H9 (cell line): Measurements from ENCODE around the gene ATP1A4. TPM values are rescaled to one million over a fixed set of nuclear protein-coding genes. Genes with fewer than 3 reads are reported as not detected.

ENCODE experiments used
- DNase-seq: peaks from one replicate; pipeline ENCODE4 v3.0.0-alpha.2; 2017
- H2AFZ ChIP-seq: one replicate; pipeline ENCODE4 v1.6.1; 2013; ENCODE audit warnings: mild to moderate bottlenecking, low read length, control low read depth, moderate library complexity
- H2AK5ac ChIP-seq: 2 replicates; pipeline ENCODE4 v1.6.1; 2013; ENCODE audit warnings: low read length, control low read depth, mixed read lengths; ENCODE audit not compliant: insufficient read length
- H2BK120ac ChIP-seq: one replicate; pipeline ENCODE4 v1.6.1; 2013; ENCODE audit warnings: low read depth, mild to moderate bottlenecking, low read length, control low read depth, inconsistent platforms; ENCODE audit not compliant: poor library complexity, severe bottlenecking
- H2BK12ac ChIP-seq: 2 replicates; pipeline ENCODE4 v1.6.1; 2013; ENCODE audit warnings: low read length, control low read depth, mixed read lengths, low read depth; ENCODE audit not compliant: insufficient read length
- H2BK15ac ChIP-seq: 2 replicates; pipeline ENCODE4 v1.6.1; 2013; ENCODE audit warnings: low read depth, low read length, control low read depth
- H2BK20ac ChIP-seq: one replicate; pipeline ENCODE4 v1.6.1; 2013; ENCODE audit warnings: low read depth, mild to moderate bottlenecking, low read length, control low read depth, inconsistent platforms; ENCODE audit not compliant: poor library complexity, severe bottlenecking
- H2BK5ac ChIP-seq: 2 replicates; pipeline ENCODE4 v1.6.1; 2013; ENCODE audit warnings: low read length, control low read depth, mixed read lengths; ENCODE audit not compliant: insufficient read length
- H3K14ac ChIP-seq: 2 replicates; pipeline ENCODE4 v1.6.1; 2013; ENCODE audit warnings: low read length, control low read depth; ENCODE audit not compliant: insufficient read depth
- H3K18ac ChIP-seq: 2 replicates; pipeline ENCODE4 v1.6.1; 2013; ENCODE audit warnings: low read depth, mild to moderate bottlenecking, mixed read lengths, low read length, control low read depth; ENCODE audit not compliant: insufficient read length
- H3K23ac ChIP-seq: 2 replicates; pipeline ENCODE4 v1.6.1; 2013; ENCODE audit warnings: low read length, control low read depth, mixed read lengths, low read depth; ENCODE audit not compliant: insufficient read length
- H3K23me2 ChIP-seq: 2 replicates; pipeline ENCODE4 v1.6.1; 2013; ENCODE audit warnings: low read depth, mild to moderate bottlenecking, mixed read lengths, low read length, control low read depth; ENCODE audit not compliant: insufficient read length, poor library complexity, severe bottlenecking
- H3K27ac ChIP-seq: 2 replicates; pipeline ENCODE4 v1.5.1; 2013; ENCODE audit warnings: low read length, control low read depth, mixed read lengths, low read depth; ENCODE audit not compliant: insufficient read length
- H3K27me3 ChIP-seq: 2 replicates; pipeline ENCODE4 v1.6.1; 2013; ENCODE audit warnings: low read length, control low read depth, inconsistent platforms; ENCODE audit not compliant: insufficient read depth
- H3K4ac ChIP-seq: 2 replicates; pipeline ENCODE4 v1.6.1; 2013; ENCODE audit warnings: low read depth, mild to moderate bottlenecking, control low read depth, inconsistent platforms, low read length, moderate library complexity
- H3K4me1 ChIP-seq: 2 replicates; pipeline ENCODE4 v1.6.1; 2013; ENCODE audit warnings: low read length, control low read depth, inconsistent platforms; ENCODE audit not compliant: insufficient read depth
- H3K4me2 ChIP-seq: 2 replicates; pipeline ENCODE4 v1.6.1; 2013; ENCODE audit warnings: low read length, control low read depth, mixed read lengths; ENCODE audit not compliant: insufficient read length, insufficient read depth
- H3K56ac ChIP-seq: 2 replicates; pipeline ENCODE4 v1.6.1; 2013; ENCODE audit warnings: low read depth, mild to moderate bottlenecking, mixed read lengths, low read length, control low read depth; ENCODE audit not compliant: insufficient read length
- H3K79me1 ChIP-seq: 2 replicates; pipeline ENCODE4 v1.6.1; 2013; ENCODE audit warnings: low read depth, mild to moderate bottlenecking, moderate library complexity, low read length, control low read depth, inconsistent platforms; ENCODE audit not compliant: insufficient read depth, poor library complexity, severe bottlenecking
- H3K79me2 ChIP-seq: 2 replicates; pipeline ENCODE4 v1.6.1; 2013; ENCODE audit warnings: low read length, control low read depth, inconsistent platforms; ENCODE audit not compliant: insufficient read depth
- H3K9ac ChIP-seq: 2 replicates; pipeline ENCODE4 v1.6.1; 2013; ENCODE audit warnings: low read length, control low read depth, mixed read lengths; ENCODE audit not compliant: insufficient read length; ENCODE audit errors: extremely low read depth
- H3K9me3 ChIP-seq: one replicate; pipeline ENCODE4 v1.6.1; 2013; ENCODE audit warnings: low read depth, low read length, inconsistent platforms; ENCODE audit not compliant: control insufficient read depth
- H3T11ph ChIP-seq: one replicate; pipeline ENCODE4 v1.6.1; 2013; ENCODE audit warnings: mild to moderate bottlenecking, low read length, control low read depth, inconsistent platforms
- H4K20me1 ChIP-seq: one replicate; pipeline ENCODE4 v1.6.1; 2013; ENCODE audit not compliant: control insufficient read depth, insufficient read length, insufficient read depth
- H4K5ac ChIP-seq: 2 replicates; pipeline ENCODE4 v1.6.1; 2013; ENCODE audit warnings: low read depth, mild to moderate bottlenecking, mixed read lengths, low read length, control low read depth; ENCODE audit not compliant: insufficient read length
- H4K8ac ChIP-seq: replicated peaks from 2 replicates; pipeline ENCODE4 v1.6.1; 2013; ENCODE audit warnings: low read length, control low read depth, mixed read lengths, low read depth; ENCODE audit not compliant: insufficient read length
- H4K91ac ChIP-seq: 2 replicates; pipeline ENCODE4 v1.6.1; 2013; ENCODE audit warnings: low read depth, mild to moderate bottlenecking, moderate library complexity, mixed read lengths, low read length, control low read depth; ENCODE audit not compliant: insufficient read length
- H3K27ac Mint-ChIP-seq, 3 experiments: 2 replicates in 2 of 3; 3 replicates in 1 of 3; pipeline ENCODE4 v1.8.0; 2020 to 2021; ENCODE audit warnings: mixed read lengths in 3 of 3, mild to moderate bottlenecking in 1 of 3, moderate library complexity in 1 of 3
- H3K27me3 Mint-ChIP-seq: 2 replicates; pipeline ENCODE4 v1.8.0; 2021; ENCODE audit warnings: low read depth, mild to moderate bottlenecking, moderate library complexity, mixed read lengths
- H3K36me3 Mint-ChIP-seq, 3 experiments: 2 replicates in 2 of 3; 3 replicates in 1 of 3; pipeline ENCODE4 v1.8.0; 2020 to 2021; ENCODE audit warnings: low read depth in 3 of 3, mixed read lengths in 3 of 3; ENCODE audit not compliant: insufficient read depth in 1 of 3
- H3K4me1 Mint-ChIP-seq, 2 experiments: 2 replicates each; pipeline ENCODE4 v1.8.0; 2020; ENCODE audit warnings: mixed read lengths in 2 of 2
- H3K4me3 Mint-ChIP-seq, 2 experiments: 2 replicates in 1 of 2; 3 replicates in 1 of 2; pipeline ENCODE4 v1.8.0; 2020 to 2021; ENCODE audit warnings: mild to moderate bottlenecking in 2 of 2, mixed read lengths in 2 of 2, moderate library complexity in 1 of 2
- H3K9me3 Mint-ChIP-seq, 2 experiments: 2 replicates in 1 of 2; 3 replicates in 1 of 2; pipeline ENCODE4 v1.8.0; 2020; ENCODE audit warnings: mild to moderate bottlenecking in 2 of 2, mixed read lengths in 2 of 2, moderate library complexity in 1 of 2
- CTCF ChIP-seq: fragments of 200-600 bp; sonication (generic); conservative IDR thresholded peaks from 3 replicates; pipeline ENCODE4 v1.8.0; 2021; ENCODE audit warnings: antibody characterized with exemption, mild to moderate bottlenecking
- WGBS: extraction: QIAGEN DNeasy Blood & Tissue Kit; methylation state at CpG from one replicate; pipeline ENCODE4 v1.1.7; 2013; ENCODE audit warnings: missing lambda C conversion rate, low lambda C conversion rate, mixed read lengths; ENCODE audit not compliant: insufficient read length; ENCODE audit errors: extremely low coverage; 5-methylcytosine and 5-hydroxymethylcytosine counted together
- total RNA-seq: library from RNA; stranded (reverse); gene quantifications from 2 replicates; pipeline ENCODE4 v1.2.1, GENCODE V29; 2021

The ATP1A4 gene
- total RNA-seq, 1 experiment from 2014 or later = 0.20 TPM

DNA sequence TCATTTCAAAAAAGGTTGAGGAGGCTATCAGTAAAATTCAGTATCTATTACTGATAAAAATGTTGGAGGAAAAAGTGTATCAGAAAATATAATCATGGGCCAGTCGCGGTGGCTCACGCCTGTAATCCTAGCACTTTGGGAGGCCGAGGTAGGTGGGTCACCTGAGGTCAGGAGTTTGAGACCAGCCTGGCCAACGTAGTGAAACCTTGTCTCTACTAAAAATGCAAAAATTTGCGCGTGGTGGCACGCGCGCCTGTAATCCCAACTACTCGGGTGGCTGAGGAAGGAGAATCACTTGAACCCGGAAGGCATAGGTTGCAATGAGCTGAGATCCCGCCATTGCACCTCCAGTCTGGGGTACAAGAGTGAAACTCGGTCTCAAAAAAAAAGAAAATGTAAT, 5.3 kb upstream of the ATP1A4 start:
- Histone ChIP-seq H2BK20ac (no peak overlapping the region), H3K14ac (no peak overlapping the region), H3K4me2 (no peak overlapping the region), H2BK15ac (no peak overlapping the region), H3K23me2 (no peaks in the 10 kb centered on the region), H2AK5ac (no peak overlapping the region), H3K79me2 (no peaks in the 10 kb centered on the region), H3K18ac (no peak overlapping the region), H3K23ac (no peak overlapping the region), H2AFZ (no peak overlapping the region), H4K91ac (no peak overlapping the region), H2BK12ac (no peak overlapping the region), H3K9ac (no peak overlapping the region), H4K20me1 (no peaks in the 10 kb centered on the region), H2BK5ac (no peak overlapping the region), H3K4me1 (no peaks in the 10 kb centered on the region; the same call in 1 of the 2 replicates), H3K27me3 (no peaks in the 10 kb centered on the region), H4K8ac (no peak overlapping the region), H3K56ac (no peak overlapping the region), H3K27ac (no peak overlapping the region), H3K79me1 (no peaks in the 10 kb centered on the region), H2BK120ac (no peak overlapping the region), H4K5ac (no peak overlapping the region), H3K9me3 (no peaks in the 10 kb centered on the region), H3K4ac (no peak overlapping the region), H3T11ph (no peak overlapping the region)
- WGBS = no CpG with 5 or more reads among the region's 14 CpGs
- no peak for TF ChIP-seq CTCF
- DNase-seq = no peak
- H3K9me3 Mint-ChIP-seq = no peaks in the 10 kb centered on the region
- no peak overlapping the region for H3K4me3 Mint-ChIP-seq
- H3K27me3 Mint-ChIP-seq = peaks cover 3% of the 10 kb centered on the region; the same call in 1 of the 2 replicates
- H3K4me1 Mint-ChIP-seq = peaks cover 3 to 13% of the 10 kb centered on the region in 2 experiments; a peak in 3 of 4 replicates
- no peak overlapping the region for H3K27ac Mint-ChIP-seq
- H3K36me3 Mint-ChIP-seq = peaks cover 0 to 12% (median 10%) of the 10 kb centered on the region in 3 experiments; a peak in 3 of 7 replicates
